ENCODE measurements around the gene OLFML2A.
A peak's percentile ranks its signal among the peaks of the same experiment; 100 is the strongest.

GRCh38 chr9:124795881-124796431, 19.0 kb downstream of the OLFML2A start:
- TF ChIP-seq POLR2A (IDR thresholded peaks at IDR 0.05) (no peak), CTCF (IDR thresholded peaks at IDR 0.05 in 8 of 11, conservative IDR thresholded peaks at IDR 0.05 in 3 of 11) (no peak), POLR2AphosphoS5 (IDR thresholded peaks at IDR 0.05) (peak; percentile 70 to 83 (median 76))

All from spleen (tissue), 7 donors.